ENCODE measurements around the gene FOXN4.
A peak's percentile ranks its signal among the peaks of the same experiment; 100 is the strongest.

FOXN4 gene

DNA sequence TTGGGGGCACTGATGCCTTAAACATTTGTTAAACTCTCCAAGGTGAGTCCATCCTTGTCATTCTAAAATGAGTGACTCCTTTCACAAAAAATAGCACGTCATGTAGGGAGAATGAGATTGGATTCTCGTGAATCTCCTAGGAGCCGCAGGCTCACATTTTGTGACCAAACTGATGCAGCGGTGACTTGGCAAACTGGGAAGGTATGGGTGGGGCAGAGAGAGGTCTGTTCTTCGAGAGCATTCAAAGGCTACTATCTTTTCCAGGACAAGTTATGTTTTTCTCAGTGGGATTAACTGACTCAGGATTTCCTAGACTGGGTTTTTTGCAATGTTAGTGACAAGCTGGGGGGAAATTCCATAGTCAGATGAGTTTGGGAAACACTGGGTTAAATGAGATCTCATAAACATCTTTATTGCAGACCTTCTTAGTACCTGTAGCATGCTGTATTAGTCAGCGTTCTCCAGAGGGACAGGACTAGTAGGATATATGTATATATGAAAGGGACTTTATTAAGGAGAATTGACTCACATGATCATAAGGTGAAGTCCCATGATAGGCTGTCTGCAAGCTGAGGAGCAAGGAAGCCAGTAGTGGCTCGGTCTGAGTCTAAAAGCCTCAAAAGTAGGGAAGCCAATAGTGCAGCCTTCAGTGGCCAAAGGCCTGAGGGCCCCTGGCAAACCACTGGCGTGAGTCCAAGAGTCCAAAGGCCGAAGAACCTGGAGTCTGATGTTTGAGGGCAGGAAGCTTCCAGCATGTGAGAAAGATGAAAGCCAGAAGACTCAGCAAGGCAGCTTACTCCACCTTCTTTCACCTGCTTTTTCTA lies 61.0 kb downstream of the FOXN4 start:
- peak overlapping the region; percentile 73 for H3K27ac ChIP-seq

DNA sequence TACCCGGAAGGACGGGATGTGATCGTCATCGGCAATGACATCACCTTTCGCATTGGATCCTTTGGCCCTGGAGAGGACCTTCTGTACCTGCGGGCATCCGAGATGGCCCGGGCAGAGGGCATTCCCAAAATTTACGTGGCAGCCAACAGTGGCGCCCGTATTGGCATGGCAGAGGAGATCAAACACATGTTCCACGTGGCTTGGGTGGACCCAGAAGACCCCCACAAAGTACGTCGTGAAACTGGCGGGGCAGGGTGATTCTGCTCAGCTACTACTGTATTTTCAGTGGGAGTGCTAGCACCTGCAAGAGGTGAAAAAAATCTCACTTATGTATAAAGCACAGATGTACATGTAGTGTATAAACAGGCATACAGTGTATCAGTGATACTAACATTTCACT lies 62.9 kb downstream of the FOXN4 start:
- H3K27ac ChIP-seq = no peak overlapping the region
- TF ChIP-seq, protein P1, sequence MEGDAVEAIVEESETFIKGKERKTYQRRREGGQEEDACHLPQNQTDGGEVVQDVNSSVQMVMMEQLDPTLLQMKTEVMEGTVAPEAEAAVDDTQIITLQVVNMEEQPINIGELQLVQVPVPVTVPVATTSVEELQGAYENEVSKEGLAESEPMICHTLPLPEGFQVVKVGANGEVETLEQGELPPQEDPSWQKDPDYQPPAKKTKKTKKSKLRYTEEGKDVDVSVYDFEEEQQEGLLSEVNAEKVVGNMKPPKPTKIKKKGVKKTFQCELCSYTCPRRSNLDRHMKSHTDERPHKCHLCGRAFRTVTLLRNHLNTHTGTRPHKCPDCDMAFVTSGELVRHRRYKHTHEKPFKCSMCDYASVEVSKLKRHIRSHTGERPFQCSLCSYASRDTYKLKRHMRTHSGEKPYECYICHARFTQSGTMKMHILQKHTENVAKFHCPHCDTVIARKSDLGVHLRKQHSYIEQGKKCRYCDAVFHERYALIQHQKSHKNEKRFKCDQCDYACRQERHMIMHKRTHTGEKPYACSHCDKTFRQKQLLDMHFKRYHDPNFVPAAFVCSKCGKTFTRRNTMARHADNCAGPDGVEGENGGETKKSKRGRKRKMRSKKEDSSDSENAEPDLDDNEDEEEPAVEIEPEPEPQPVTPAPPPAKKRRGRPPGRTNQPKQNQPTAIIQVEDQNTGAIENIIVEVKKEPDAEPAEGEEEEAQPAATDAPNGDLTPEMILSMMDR (IDR thresholded peaks at IDR 0.05) = no peak
- TF ChIP-seq ZFX (IDR thresholded peaks at IDR 0.05; ENCODE audit: borderline replicate concordance) = no peak

More for the DNA sequence above, 61.0 kb downstream of the FOXN4 start:
- no peak for TF ChIP-seq ZFX (IDR thresholded peaks at IDR 0.05; ENCODE audit: borderline replicate concordance)
- TF ChIP-seq, protein P1 (IDR thresholded peaks at IDR 0.05) = no peak

DNA sequence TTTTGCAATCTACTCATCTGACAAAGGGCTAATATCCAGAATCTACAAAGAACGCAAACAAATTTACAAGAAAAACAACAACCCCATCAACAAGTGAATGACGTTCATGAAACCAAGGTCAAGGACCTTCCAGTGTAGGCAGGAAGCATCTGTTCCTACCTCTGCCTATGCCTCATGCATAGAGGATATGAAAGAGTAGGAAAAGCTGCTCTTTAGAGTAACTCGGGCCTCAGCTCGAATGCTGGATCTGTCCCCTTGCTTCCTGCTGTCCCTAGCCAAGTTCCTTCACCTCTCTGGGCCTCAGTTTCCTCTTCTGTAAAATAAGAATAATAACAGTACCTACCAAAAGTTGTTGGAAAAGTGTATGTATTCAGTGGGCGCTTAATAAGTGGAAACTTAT lies 65.0 kb downstream of the FOXN4 start:
- H3K27ac ChIP-seq = no peak overlapping the region
- no peak for TF ChIP-seq ZFX (IDR thresholded peaks at IDR 0.05; ENCODE audit: borderline replicate concordance)
- TF ChIP-seq, protein P1 (IDR thresholded peaks at IDR 0.05) = no peak

DNA sequence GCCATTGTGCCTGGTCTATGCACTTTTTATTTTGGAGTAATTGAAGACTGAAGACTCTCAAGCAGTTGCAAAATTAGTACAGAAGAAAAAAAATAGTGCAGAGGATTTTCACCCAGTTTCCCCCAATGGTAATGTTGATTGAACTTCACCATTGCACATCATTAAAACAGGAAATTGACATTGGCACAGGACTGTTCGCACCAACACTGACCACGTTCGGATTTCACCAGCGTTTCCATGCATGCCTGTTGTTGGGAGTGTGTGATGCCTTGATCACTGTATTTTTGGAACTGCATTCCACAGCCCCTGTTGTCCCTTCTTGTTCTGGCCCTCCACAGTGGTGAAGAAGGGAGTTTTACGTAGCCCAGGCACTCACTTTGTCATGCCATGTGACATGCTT lies 67.1 kb downstream of the FOXN4 start:
- H3K27ac ChIP-seq = no peak overlapping the region
- TF ChIP-seq, protein P1 (IDR thresholded peaks at IDR 0.05) = no peak
- no peak for TF ChIP-seq ZFX (IDR thresholded peaks at IDR 0.05; ENCODE audit: borderline replicate concordance)

DNA sequence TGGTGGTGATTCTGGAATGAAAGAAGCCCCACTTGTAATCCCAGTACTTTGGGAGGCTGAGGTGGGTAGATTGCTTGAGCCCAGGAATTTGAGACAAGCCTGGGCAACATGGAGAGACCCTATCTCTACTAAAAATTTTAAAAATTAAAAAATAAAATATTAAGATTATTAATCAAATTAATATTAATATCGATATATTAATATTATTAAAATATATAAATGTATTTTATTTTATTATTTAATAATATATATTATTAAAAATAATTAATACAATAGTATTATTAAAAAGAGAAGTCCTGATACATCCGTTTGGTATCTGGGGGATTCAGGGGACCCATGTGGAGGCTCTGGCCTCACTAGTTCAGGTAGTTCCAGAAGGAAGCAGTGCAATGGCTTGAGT lies 68.7 kb downstream of the FOXN4 start:
- no peak for TF ChIP-seq ZFX (IDR thresholded peaks at IDR 0.05; ENCODE audit: borderline replicate concordance)
- TF ChIP-seq, protein P1 (IDR thresholded peaks at IDR 0.05) = no peak

DNA sequence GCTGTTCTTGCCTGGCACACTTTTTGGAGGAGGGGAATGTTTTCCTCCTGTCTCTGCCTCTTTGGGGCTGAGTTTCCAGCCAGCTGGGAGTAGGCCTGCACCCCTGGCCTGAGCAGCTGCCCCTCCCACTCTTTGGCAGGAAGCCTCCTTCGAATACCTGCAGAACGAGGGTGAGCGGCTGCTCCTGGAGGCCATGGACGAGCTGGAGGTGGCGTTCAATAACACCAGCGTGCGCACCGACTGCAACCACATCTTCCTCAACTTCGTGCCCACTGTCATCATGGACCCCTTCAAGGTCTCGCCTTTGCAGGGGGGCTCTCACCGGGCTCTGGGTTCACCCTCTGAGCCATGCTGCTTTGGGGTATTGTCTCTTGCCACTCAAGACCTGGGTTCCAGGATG lies 69.4 kb downstream of the FOXN4 start:
- no peak overlapping the region for H3K27ac ChIP-seq
- TF ChIP-seq, protein P1 (IDR thresholded peaks at IDR 0.05) = no peak
- no peak for TF ChIP-seq ZFX (IDR thresholded peaks at IDR 0.05; ENCODE audit: borderline replicate concordance)

More for the DNA sequence above, 68.7 kb downstream of the FOXN4 start:
- no peak overlapping the region for H3K27ac ChIP-seq

DNA sequence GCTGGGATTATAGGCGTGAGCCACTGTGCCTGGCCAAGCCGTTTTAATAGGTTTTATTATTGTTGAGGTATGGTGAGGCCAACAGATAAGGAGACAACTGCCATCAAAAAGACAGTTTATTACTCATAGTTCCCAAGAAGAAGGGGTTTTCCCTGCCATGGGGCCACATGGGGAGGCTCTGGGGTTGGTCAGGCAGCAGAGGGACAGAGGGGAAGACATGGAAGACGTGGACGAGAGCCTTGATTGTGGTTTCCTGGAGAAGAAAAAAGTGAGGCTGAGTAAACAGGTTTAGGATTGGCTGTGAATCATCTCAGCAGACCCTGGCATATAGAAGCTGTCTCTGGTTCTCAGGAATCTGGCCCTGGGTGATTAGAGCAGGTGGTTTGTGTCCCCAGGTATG lies 69.9 kb downstream of the FOXN4 start:
- no peak overlapping the region for H3K27ac ChIP-seq
- TF ChIP-seq, protein P1 (IDR thresholded peaks at IDR 0.05) = no peak
- TF ChIP-seq ZFX (IDR thresholded peaks at IDR 0.05; ENCODE audit: borderline replicate concordance) = no peak

All from 22Rv1 (cell line).